B cell (primary cell): ENCODE results near the gene MEAF6. TPM values are rescaled to one million over a fixed set of nuclear protein-coding genes. Genes with fewer than 3 reads are reported as not detected.

Experiments used
- ATAC-seq: fragments of 200-7000 bp; cut with Tn5 transposase; one replicate; pipeline ENCODE4 v1.10.0; 2021; ENCODE audit warnings: low read depth, mild to moderate bottlenecking, moderate number of reproducible peaks, moderate library complexity
- CTCF ChIA-PET: fragments of 350-600 bp; sonication (Branson Sonifier 250); formaldehyde crosslinking; loops from one replicate; lab custom pipeline; 2021; ENCODE audit warnings: antibody characterized with exemption, inconsistent platforms; lab: Charles Lee
- POLR2A ChIA-PET: fragments of 350-600 bp; sonication (Branson Sonifier 250); formaldehyde crosslinking; loops from one replicate; lab custom pipeline; 2021; ENCODE audit warnings: antibody characterized with exemption; lab: Charles Lee
- DNase-seq: peaks from one replicate; pipeline ENCODE4 v3.0.0; 2013
- H2AFZ ChIP-seq: 2 replicates; pipeline ENCODE4 v1.6.1; 2012; ENCODE audit warnings: mild to moderate bottlenecking, low read depth, low read length; ENCODE audit not compliant: insufficient read depth, poor library complexity, severe bottlenecking
- H3K27ac ChIP-seq, 2 donors: 1 replicate in 1 of 2; 2 replicates in 1 of 2; pipeline ENCODE4 v1.5.1; 2012 to 2013; ENCODE audit warnings: low read length in 2 of 2, mild to moderate bottlenecking in 2 of 2, moderate library complexity in 1 of 2
- H3K27me3 ChIP-seq, 4 experiments: fragments of 200-600 bp in 1 of 4; sonication (generic) in 1 of 4; replicated peaks in 1 of 4; 1 replicate in 2 of 4; 2 replicates in 2 of 4; pipeline versions ENCODE4 v1.6.1 to v1.7.0; 2013 to 2016; ENCODE audit warnings: low read length in 3 of 4, mild to moderate bottlenecking in 2 of 4, mixed read lengths in 1 of 4, moderate library complexity in 1 of 4; ENCODE audit not compliant: insufficient read depth in 4 of 4, control insufficient read depth in 3 of 4; ENCODE audit errors: control extremely low read depth in 1 of 4
- H3K36me3 ChIP-seq, 2 experiments: replicated peaks in 1 of 2; 1 replicate in 1 of 2; 2 replicates in 1 of 2; pipeline versions ENCODE4 v1.6.1 to v1.7.1; 2013; ENCODE audit warnings: low read length in 1 of 2; ENCODE audit not compliant: insufficient read depth in 2 of 2, control insufficient read depth in 1 of 2; ENCODE audit errors: control extremely low read depth in 1 of 2, extremely low read depth in 1 of 2
- H3K4me1 ChIP-seq, 2 donors: fragments of 200-600 bp in 1 of 2; sonication (generic) in 1 of 2; 1 replicate in 1 of 2; 2 replicates in 1 of 2; pipeline versions ENCODE4 v1.5.1 to v1.6.1; 2013 to 2017; ENCODE audit warnings: low read length in 2 of 2; ENCODE audit not compliant: control insufficient read depth in 2 of 2, insufficient read depth in 2 of 2
- H3K4me2 ChIP-seq: replicated peaks from 2 replicates; pipeline ENCODE3; 2012; ENCODE audit warnings: mild to moderate bottlenecking, low read depth, low read length; ENCODE audit not compliant: poor library complexity, severe bottlenecking
- H3K4me3 ChIP-seq, 5 experiments: fragments of 200-600 bp in 1 of 5; sonication (generic) in 1 of 5; 1 replicate in 3 of 5; 2 replicates in 2 of 5; pipeline versions ENCODE4 v1.5.1 to v1.7.0; 2011 to 2016; ENCODE audit warnings: low read length in 4 of 5, mild to moderate bottlenecking in 4 of 5, low read depth in 2 of 5, control low read depth in 1 of 5, moderate library complexity in 1 of 5; ENCODE audit not compliant: insufficient read depth in 1 of 5; ENCODE audit errors: control extremely low read depth in 1 of 5, extremely low read depth in 1 of 5
- H3K79me2 ChIP-seq: fragments of 200-600 bp; sonication (generic); one replicate; pipeline ENCODE4 v1.6.0; 2016; ENCODE audit warnings: low read length; ENCODE audit not compliant: control insufficient read depth, insufficient read depth
- H3K9ac ChIP-seq: fragments of 200-600 bp; sonication (generic); 2 replicates; pipeline ENCODE4 v1.6.1; 2017; ENCODE audit warnings: mild to moderate bottlenecking, low read length, moderate library complexity
- H3K9me3 ChIP-seq, 3 donors: one replicate each; pipeline versions ENCODE4 v1.6.1 to v1.7.1; 2013; ENCODE audit warnings: low read length in 2 of 3; ENCODE audit not compliant: control insufficient read depth in 2 of 3, insufficient read depth in 1 of 3; ENCODE audit errors: control extremely low read depth in 1 of 3
- H4K20me1 ChIP-seq: 2 replicates; pipeline ENCODE4 v1.6.0; 2012; ENCODE audit warnings: mild to moderate bottlenecking, low read length; ENCODE audit not compliant: insufficient read depth, control insufficient read depth, poor library complexity, severe bottlenecking
- H3K27ac Mint-ChIP-seq: one replicate; pipeline ENCODE4 v1.8.0; 2021; ENCODE audit warnings: mixed read lengths
- H3K27me3 Mint-ChIP-seq: one replicate; pipeline ENCODE4 v1.8.0; 2021; ENCODE audit warnings: mixed read lengths
- H3K4me1 Mint-ChIP-seq: one replicate; pipeline ENCODE4 v1.8.0; 2021; ENCODE audit warnings: mixed read lengths
- H3K4me3 Mint-ChIP-seq: one replicate; pipeline ENCODE4 v1.8.0; 2021; ENCODE audit warnings: mixed read lengths
- H3K9me3 Mint-ChIP-seq: one replicate; pipeline ENCODE4 v1.8.0; 2022; ENCODE audit warnings: mixed read lengths; ENCODE audit not compliant: insufficient read depth
- CTCF ChIP-seq: fragments of 200-600 bp; IDR thresholded peaks from one replicate; pipeline ENCODE4 v1.8.0; 2022; ENCODE audit warnings: antibody characterized with exemption, mild to moderate bottlenecking
- EZH2 ChIP-seq: IDR thresholded peaks from 2 replicates; pipeline ENCODE4 v1.6.1; 2012; ENCODE audit warnings: borderline replicate concordance, low read depth, mild to moderate bottlenecking, moderate library complexity, low read length; ENCODE audit not compliant: insufficient read depth, poor library complexity, severe bottlenecking
- WGBS: methylation state at CpG from one replicate; pipeline ENCODE4 v1.1.5; 2013; ENCODE audit warnings: missing lambda C conversion rate; ENCODE audit not compliant: insufficient coverage; 5-methylcytosine and 5-hydroxymethylcytosine counted together
- intact Hi-C: fragments of 100-400 bp; cut with micrococcal nuclease; formaldehyde crosslinking; loops from one replicate; pipeline ENCODE4 v1.10.0; 2022
- polyA plus RNA-seq: library from polyadenylated mRNA; depleted of rRNA; stranded (reverse); fragments of >200 nt; gene quantifications from 2 replicates; pipeline ENCODE4 v1.2.3, GENCODE V29; 2012
- total RNA-seq, 2 donors: library from RNA; stranded (reverse); fragments of 120-200 nt in 1 of 2; gene quantifications; 1 replicate in 1 of 2; 2 replicates in 1 of 2; pipeline versions ENCODE4 v1.2.3 to v1.2.4, GENCODE V29; 2013 to 2022

MEAF6 gene
- total and polyA plus RNA-seq, 2 donors (not counting 1 experiment from before 2014, with no cell fraction given), result 52.5 to 84.2 TPM

DNA sequence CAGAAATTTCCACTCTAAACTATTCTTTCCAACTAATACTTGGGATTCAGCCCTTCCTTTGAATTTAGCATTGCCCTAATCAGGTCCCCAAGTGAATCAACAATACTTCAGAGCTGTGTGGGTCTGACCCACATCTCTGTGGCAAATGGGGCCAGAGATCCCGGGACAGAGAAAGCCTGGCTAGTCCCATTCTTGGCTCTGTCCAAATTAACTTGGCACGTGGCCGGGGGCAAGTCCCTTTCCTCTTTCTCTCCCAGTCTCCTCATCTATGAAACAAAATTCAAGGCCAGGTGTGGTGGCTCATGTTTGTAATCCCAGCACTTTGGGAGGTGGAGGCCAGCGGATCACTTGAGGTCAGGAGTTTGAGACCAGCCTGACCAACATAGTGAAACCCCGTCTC lies 46.5 kb downstream of the MEAF6 start:
- Histone ChIP-seq H3K27ac (no peak overlapping the region), H3K4me1 (peaks cover 0 to under 1% of the 10 kb centered on the region in 2 donors), H3K27me3 (peaks cover 0 to 6% (median 0%) of the 10 kb centered on the region in 4 experiments), H2AFZ (no peak overlapping the region), H3K36me3 (no peaks in the 10 kb centered on the region), H3K9ac (no peak overlapping the region), H3K4me2 (no peak overlapping the region), H3K4me3 (no peak overlapping the region), H3K79me2 (no peaks in the 10 kb centered on the region), H3K9me3 (no peaks in the 10 kb centered on the region), H4K20me1 (no peaks in the 10 kb centered on the region)
- intact Hi-C loops, result no loop called here
- no peak overlapping the region for H3K27ac Mint-ChIP-seq
- 86% methylated on average over 1 of the region's 5 CpGs for WGBS
- DNase-seq (no peak), ATAC-seq (no peak)
- POLR2A ChIA-PET, result interaction anchor here (0.8 kb wide), 1 partner anchor 11 kb away, joined by 3 read pairs; no protein-coding TSS in a partner anchor
- no peak overlapping the region for H3K4me3 Mint-ChIP-seq
- TF ChIP-seq CTCF (no peak), EZH2 (no peak)
- no peaks in the 10 kb centered on the region for H3K9me3 Mint-ChIP-seq
- H3K4me1 Mint-ChIP-seq, result peaks cover 12% of the 10 kb centered on the region
- H3K27me3 Mint-ChIP-seq, result peaks cover 7% of the 10 kb centered on the region
- CTCF ChIA-PET, result interaction anchor here (1.5 to 12.0 kb wide), 3 partner anchors 14 to 20 kb away, joined by 6 to 201 read pairs (median 38); no protein-coding TSS in a partner anchor

DNA sequence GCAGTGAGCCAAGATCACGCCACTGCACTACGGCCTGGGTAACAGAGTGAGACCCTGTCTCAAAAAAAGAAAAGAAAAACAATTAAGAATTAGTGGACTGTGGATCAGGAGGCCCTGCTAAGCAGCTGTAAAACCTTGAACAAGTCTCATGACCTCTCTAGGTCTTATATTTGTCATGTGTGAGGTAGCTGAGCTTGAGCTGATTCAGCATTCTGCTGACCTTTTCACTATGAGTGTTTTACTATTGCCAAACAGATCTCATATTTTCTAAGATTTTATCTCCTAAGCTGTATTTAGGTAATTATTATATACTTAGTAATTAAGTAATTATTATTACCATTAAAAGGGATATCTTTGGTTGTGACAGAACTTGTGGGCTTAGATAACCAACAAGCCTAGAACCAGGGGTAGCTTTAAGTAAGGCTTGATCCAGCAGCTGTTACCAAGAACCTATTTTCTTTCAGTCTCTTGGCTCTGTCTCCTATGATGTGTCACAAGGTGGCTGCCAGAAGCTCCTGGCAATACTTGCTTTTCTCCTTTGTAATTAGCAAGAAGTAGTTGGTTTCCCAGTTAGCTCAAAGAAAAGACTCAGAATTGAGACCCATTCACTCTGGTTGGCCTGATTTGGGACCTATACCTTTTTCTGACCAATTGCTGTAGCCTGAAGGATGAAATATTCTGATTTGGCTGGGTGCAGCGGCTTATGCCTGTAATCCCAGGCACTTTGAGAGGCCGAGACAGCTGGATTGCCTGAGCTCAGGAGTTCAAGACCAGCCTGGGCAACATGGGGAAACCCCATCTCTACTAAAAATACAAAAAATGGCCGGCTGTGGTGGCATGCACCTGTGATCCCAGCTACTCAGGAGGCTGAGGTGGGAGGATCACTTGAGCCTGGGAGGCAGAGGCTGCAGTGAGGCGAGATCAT lies 48.7 kb downstream of the MEAF6 start:
- H3K27ac Mint-ChIP-seq, result no peak overlapping the region
- Histone ChIP-seq H3K4me2 (no peak overlapping the region), H3K79me2 (no peaks in the 10 kb centered on the region), H3K27me3 (no peaks in the 10 kb centered on the region), H3K27ac (no peak overlapping the region), H3K4me3 (no peak overlapping the region), H2AFZ (no peak overlapping the region), H3K4me1 (no peaks in the 10 kb centered on the region), H3K9ac (no peak overlapping the region), H3K9me3 (no peaks in the 10 kb centered on the region), H3K36me3 (no peaks in the 10 kb centered on the region), H4K20me1 (no peaks in the 10 kb centered on the region)
- H3K27me3 Mint-ChIP-seq, result peaks cover 5% of the 10 kb centered on the region
- ChIA-PET CTCF (interaction anchor here (0.6 to 3.4 kb wide), 4 partner anchors 9 to 49 kb away, joined by 3 to 38 read pairs (median 4); partner anchors contain the start of gene MEAF6), POLR2A (interaction anchor here (0.8 to 1.1 kb wide), 3 partner anchors 9 to 13 kb away, joined by 3 read pairs; no protein-coding TSS in a partner anchor)
- H3K4me3 Mint-ChIP-seq, result no peak overlapping the region
- ATAC-seq, result no peak
- DNase-seq, result no peak
- H3K4me1 Mint-ChIP-seq, result no peaks in the 10 kb centered on the region
- TF ChIP-seq EZH2 (no peak), CTCF (no peak)
- intact Hi-C loops, result no loop called here
- no peaks in the 10 kb centered on the region for H3K9me3 Mint-ChIP-seq
- 100% methylated on average over 2 of the region's 6 CpGs for WGBS
